HEK293 (cell line): ENCODE measurements around the gene PGS1.
A peak's percentile ranks its signal among the peaks of the same experiment; 100 is the strongest.

Source experiments
- CTCF ChIA-PET: fragments of 350-600 bp; formaldehyde crosslinking; extraction: SDS; loops from one replicate; lab custom pipeline; 2021; ENCODE audit warnings: antibody characterized with exemption; lab: Yijun Ruan, JAX
- POLR2A ChIA-PET: fragments of 300-600 bp; formaldehyde crosslinking; extraction: SDS; loops from one replicate; lab custom pipeline; 2020; ENCODE audit warnings: antibody characterized with exemption, inconsistent platforms; lab: Yijun Ruan, JAX
- H3K27ac ChIP-seq: fragments of 200-500 bp; sonication (Bioruptor generic); 2 replicates; pipeline ENCODE4 v1.5.1; 2014; ENCODE audit warnings: low read depth, low read length, control low read depth, inconsistent platforms; ENCODE audit errors: extremely low read depth
- H3K36me3 ChIP-seq, 2 experiments: fragments of 200-500 bp in 1 of 2; sonication (Bioruptor generic) in 1 of 2; 1 replicate in 1 of 2; 2 replicates in 1 of 2; pipeline ENCODE4 v1.5.1; 2014 to 2017; ENCODE audit warnings: inconsistent platforms in 2 of 2, low read length in 2 of 2; ENCODE audit not compliant: control insufficient read depth in 2 of 2, insufficient read depth in 1 of 2
- H3K4me1 ChIP-seq: fragments of 200-500 bp; sonication (Bioruptor generic); 2 replicates; pipeline ENCODE4 v1.5.1; 2014; ENCODE audit warnings: mild to moderate bottlenecking, low read length, inconsistent platforms; ENCODE audit not compliant: control insufficient read depth, insufficient read depth
- H3K4me3 ChIP-seq: 2 replicates; pipeline ENCODE4 v1.5.1; 2011; ENCODE audit warnings: low read depth, mild to moderate bottlenecking, control low read depth, low read length, moderate library complexity
- H3K9me3 ChIP-seq: fragments of 200-500 bp; sonication (Bioruptor generic); 2 replicates; pipeline ENCODE4 v1.5.1; 2014; ENCODE audit warnings: low read depth, low read length, inconsistent platforms; ENCODE audit not compliant: control insufficient read depth, insufficient read depth
- ATF2 ChIP-seq: fragments of 450-650 bp; formaldehyde crosslinking; IDR thresholded peaks from 2 replicates; pipeline ENCODE4 v1.5.1; 2016; ENCODE audit warnings: missing biosample characterization, missing genetic modification characterization, low read depth
- CTCF ChIP-seq: fragments of 450-650 bp; formaldehyde crosslinking; IDR thresholded peaks from 2 replicates; pipeline ENCODE4 v1.5.1; 2016; ENCODE audit warnings: missing biosample characterization, missing genetic modification characterization
- EGR2 ChIP-seq: fragments of 450-650 bp; formaldehyde crosslinking; IDR thresholded peaks from 2 replicates; pipeline ENCODE4 v1.5.1; 2016; ENCODE audit warnings: low read depth, missing biosample characterization, missing genetic modification characterization
- OSR2 ChIP-seq: fragments of 450-650 bp; formaldehyde crosslinking; IDR thresholded peaks from 2 replicates; pipeline ENCODE4 v1.5.1; 2016; ENCODE audit warnings: missing biosample characterization, missing genetic modification characterization
- OVOL3 ChIP-seq: fragments of 450-650 bp; formaldehyde crosslinking; IDR thresholded peaks from 2 replicates; pipeline ENCODE4 v1.5.1; 2016; ENCODE audit warnings: missing biosample characterization, missing genetic modification characterization
- PRDM1 ChIP-seq: fragments of 450-650 bp; formaldehyde crosslinking; IDR thresholded peaks from 2 replicates; pipeline ENCODE4; 2016; ENCODE audit warnings: missing biosample characterization, missing genetic modification characterization
- PRDM6 ChIP-seq: fragments of 450-650 bp; formaldehyde crosslinking; IDR thresholded peaks from 2 replicates; pipeline ENCODE4 v1.5.1; 2017; ENCODE audit warnings: missing biosample characterization, missing genetic modification characterization
- SP2 ChIP-seq: fragments of 450-650 bp; formaldehyde crosslinking; IDR thresholded peaks from 2 replicates; pipeline ENCODE4 v1.5.1; 2016; ENCODE audit warnings: missing biosample characterization, missing genetic modification characterization
- YY2 ChIP-seq: fragments of 450-650 bp; formaldehyde crosslinking; IDR thresholded peaks from 2 replicates; pipeline ENCODE4 v1.5.1; 2016; ENCODE audit warnings: missing biosample characterization, missing genetic modification characterization
- ZBTB17 ChIP-seq: fragments of 450-650 bp; formaldehyde crosslinking; IDR thresholded peaks from 2 replicates; pipeline ENCODE4 v1.5.1; 2016; ENCODE audit warnings: missing biosample characterization, missing genetic modification characterization
- ZFHX2 ChIP-seq: fragments of 450-650 bp; formaldehyde crosslinking; conservative IDR thresholded peaks from 2 replicates; pipeline ENCODE4 v1.5.1; 2016; ENCODE audit warnings: missing biosample characterization, missing genetic modification characterization
- ZIC2 ChIP-seq: fragments of 450-650 bp; formaldehyde crosslinking; IDR thresholded peaks from 2 replicates; pipeline ENCODE4 v1.5.1; 2016; ENCODE audit warnings: missing biosample characterization, missing genetic modification characterization
- ZNF132 ChIP-seq: fragments of 450-650 bp; formaldehyde crosslinking; IDR thresholded peaks from 2 replicates; pipeline ENCODE4 v1.5.1; 2017; ENCODE audit warnings: missing biosample characterization, missing genetic modification characterization, borderline replicate concordance
- ZNF140 ChIP-seq: fragments of 450-650 bp; formaldehyde crosslinking; IDR thresholded peaks from 2 replicates; pipeline ENCODE4 v1.5.1; 2016; ENCODE audit warnings: missing biosample characterization, missing genetic modification characterization
- ZNF202 ChIP-seq: fragments of 450-650 bp; formaldehyde crosslinking; IDR thresholded peaks from 2 replicates; pipeline ENCODE4 v1.5.1; 2016; ENCODE audit warnings: missing biosample characterization, missing genetic modification characterization, borderline replicate concordance
- ZNF302 ChIP-seq: fragments of 450-650 bp; formaldehyde crosslinking; IDR thresholded peaks from 2 replicates; pipeline ENCODE4 v1.5.1; 2016; ENCODE audit warnings: missing biosample characterization, missing genetic modification characterization, low read depth
- ZNF362 ChIP-seq: fragments of 450-650 bp; formaldehyde crosslinking; IDR thresholded peaks from 2 replicates; pipeline ENCODE4 v1.5.1; 2016; ENCODE audit warnings: missing biosample characterization, missing genetic modification characterization
- ZNF416 ChIP-seq: fragments of 450-650 bp; formaldehyde crosslinking; IDR thresholded peaks from 2 replicates; pipeline ENCODE4 v1.5.1; 2016; ENCODE audit warnings: missing biosample characterization, missing genetic modification characterization
- ZNF433 ChIP-seq: fragments of 450-650 bp; formaldehyde crosslinking; IDR thresholded peaks from 2 replicates; pipeline ENCODE4 v1.5.1; 2016; ENCODE audit warnings: missing biosample characterization, missing genetic modification characterization, low read depth
- ZNF585B ChIP-seq: fragments of 450-650 bp; formaldehyde crosslinking; IDR thresholded peaks from 2 replicates; pipeline ENCODE4 v1.5.1; 2016; ENCODE audit warnings: missing biosample characterization, missing genetic modification characterization
- ZNF76 ChIP-seq: fragments of 450-650 bp; formaldehyde crosslinking; IDR thresholded peaks from 2 replicates; pipeline ENCODE4; 2016; ENCODE audit warnings: low read depth, missing biosample characterization, missing genetic modification characterization, borderline replicate concordance
- ZNF768 ChIP-seq: fragments of 450-650 bp; formaldehyde crosslinking; IDR thresholded peaks from 2 replicates; pipeline ENCODE4 v1.5.1; 2018; ENCODE audit warnings: missing biosample characterization, mild to moderate bottlenecking, missing genetic modification characterization
- ZNF785 ChIP-seq: fragments of 450-650 bp; formaldehyde crosslinking; IDR thresholded peaks from 2 replicates; pipeline ENCODE4 v1.5.1; 2016; ENCODE audit warnings: missing biosample characterization, missing genetic modification characterization
- ZNF791 ChIP-seq: fragments of 450-650 bp; formaldehyde crosslinking; IDR thresholded peaks from 2 replicates; pipeline ENCODE4 v1.5.1; 2016; ENCODE audit warnings: missing biosample characterization, missing genetic modification characterization
- ZSCAN5A ChIP-seq: fragments of 450-650 bp; formaldehyde crosslinking; IDR thresholded peaks from 2 replicates; pipeline ENCODE4 v1.5.1; 2016; ENCODE audit warnings: missing biosample characterization, missing genetic modification characterization
- ZXDB ChIP-seq: fragments of 450-650 bp; formaldehyde crosslinking; IDR thresholded peaks from 2 replicates; pipeline ENCODE4 v1.5.1; 2016; ENCODE audit warnings: missing biosample characterization, missing genetic modification characterization

Gene PGS1

GRCh38 chr17:78412403-78412802, 34.0 kb downstream of the PGS1 start:
- POLR2A ChIA-PET = interaction anchor here (0.5 to 0.7 kb wide), 4 partner anchors 13 to 206 kb away, joined by 3 to 5 read pairs (median 4); no protein-coding TSS in a partner anchor
- TF ChIP-seq CTCF = peak; percentile 51; the same call in 1 of the 2 replicates
- TF ChIP-seq ZNF132 = no peak
- TF ChIP-seq ZFHX2 (tag by site-specific recombination) = peak; percentile 36; the same call in 1 of the 2 replicates
- TF ChIP-seq EGR2 (tag by site-specific recombination) = peak; percentile 42; the same call in 1 of the 2 replicates
- no peak for TF ChIP-seq ZNF585B (tag by site-specific recombination)
- TF ChIP-seq ZBTB17 (tag by site-specific recombination) = peak; percentile 29
- TF ChIP-seq ATF2 (tag by site-specific recombination) = no peak
- Histone ChIP-seq H3K4me3 (no peak overlapping the region), H3K9me3 (no peaks in the 10 kb centered on the region), H3K36me3 (peaks cover 0 to 76% of the 10 kb centered on the region in 2 experiments; a peak in 2 of 3 replicates), H3K27ac (no peak overlapping the region), H3K4me1 (peaks cover 10% of the 10 kb centered on the region)
- CTCF ChIA-PET = interaction anchor here (0.5 to 3.6 kb wide), 8 partner anchors 9 to 345 kb away, joined by 3 to 29 read pairs (median 5); partner anchors contain the start of gene SOCS3

GRCh38 chr17:78414178-78415162, 36.0 kb downstream of the PGS1 start:
- no peak for TF ChIP-seq PRDM6
- no peak for TF ChIP-seq ZNF791
- TF ChIP-seq SP2 (tag by site-specific recombination) = no peak
- TF ChIP-seq ZIC2 (tag by site-specific recombination) = no peak
- TF ChIP-seq ZSCAN5A (tag by site-specific recombination) = no peak
- TF ChIP-seq ZNF785 = no peak
- no peak for TF ChIP-seq ZNF202 (tag by site-specific recombination)
- TF ChIP-seq OSR2 (tag by site-specific recombination) = no peak
- TF ChIP-seq PRDM1 (tag by site-specific recombination) = no peak
- TF ChIP-seq ZNF768 (tag by site-specific recombination) = no peak
- no peak for TF ChIP-seq ZNF140 (tag by site-specific recombination)
- TF ChIP-seq ZNF362 = no peak
- no peak for TF ChIP-seq ZNF433 (tag by site-specific recombination)
- no peak for TF ChIP-seq OVOL3 (tag by site-specific recombination)
- TF ChIP-seq ZNF76 = no peak
- no peak for TF ChIP-seq YY2
- no peak for TF ChIP-seq ZXDB (tag by site-specific recombination)
- no peak for TF ChIP-seq ZNF302
- TF ChIP-seq ZNF416 = no peak
- Histone ChIP-seq H3K36me3 (peaks cover 4 to 74% of the 10 kb centered on the region in 2 experiments; a peak in 2 of 3 replicates), H3K4me1 (no peaks in the 10 kb centered on the region), H3K4me3 (no peak overlapping the region), H3K9me3 (no peaks in the 10 kb centered on the region), H3K27ac (no peak overlapping the region)
- ChIA-PET CTCF (interaction anchor here (0.6 to 1.0 kb wide), 2 partner anchors 8 to 311 kb away, joined by 3 to 7 read pairs; no protein-coding TSS in a partner anchor), POLR2A (no interaction called here)
